K562 (cell line): ENCODE data around the gene CENPA. TPM values are rescaled to one million over a fixed set of nuclear protein-coding genes. Genes with fewer than 3 reads are reported as not detected.
A peak's percentile ranks its signal among the peaks of the same experiment; 100 is the strongest.

Source experiments
- ATAC-seq: fragments of 200-7000 bp; cut with Tn5 transposase; 3 replicates; pipeline ENCODE4 v1.9.1; 2020; ENCODE audit warnings: moderate library complexity
- BruUV-seq: library from RNA; stranded (reverse); fragments of 400-500 nt; replicated peaks from 2 replicates; lab custom pipeline; 2021; lab: Mats Ljungman, UMichigan
- CTCF ChIA-PET: fragments of 300-600 bp; formaldehyde crosslinking; extraction: SDS; loops from one replicate; lab custom pipeline; 2021; ENCODE audit warnings: low intra/inter-chr PET ratio; lab: Yijun Ruan, JAX
- POLR2A ChIA-PET: fragments of 300-600, 350-650 bp; sonication (Branson Sonifier 250); formaldehyde crosslinking; extraction: SDS; loops from one replicate; lab custom pipeline; 2021; ENCODE audit warnings: antibody characterized with exemption, inconsistent platforms; lab: Yijun Ruan, JAX
- DNase-seq, 4 experiments: peaks; one replicate each; pipeline versions ENCODE4 v3.0.0 to v3.0.0-alpha.2; 2011 to 2018; ENCODE audit warnings: low spot score in 3 of 4, mixed read lengths in 3 of 4; ENCODE audit errors: extremely low read depth in 1 of 4
- FAIRE-seq: peaks from 2 replicates; lab custom pipeline; 2011; peaks lifted over from hg19 to GRCh38; lab: Jason Lieb, UNC
- H2AFZ ChIP-seq: 2 replicates; pipeline ENCODE4 v1.6.0; 2011; ENCODE audit warnings: low read depth, low read length, control low read depth, inconsistent platforms
- H3K27ac ChIP-seq: fragments of 200-600 bp; 3 replicates; pipeline ENCODE4 v1.8.0; 2011; ENCODE audit warnings: low read depth, mild to moderate bottlenecking, control low read depth, inconsistent platforms, low read length, moderate library complexity, mixed read lengths; ENCODE audit errors: extremely low read depth
- H3K27me3 ChIP-seq, 2 experiments: fragments of 300-600 bp in 1 of 2; 2 replicates in 1 of 2; 3 replicates in 1 of 2; pipeline versions ENCODE4 v1.6.0 to v1.8.0; 2011; ENCODE audit warnings: inconsistent platforms in 2 of 2, low read length in 2 of 2, mild to moderate bottlenecking in 1 of 2, mixed read lengths in 1 of 2, moderate library complexity in 1 of 2; ENCODE audit not compliant: control insufficient read depth in 2 of 2, insufficient read depth in 2 of 2
- H3K36me3 ChIP-seq: fragments of 300-600 bp; 3 replicates; pipeline ENCODE4 v1.8.0; 2011; ENCODE audit warnings: mild to moderate bottlenecking, low read length, inconsistent platforms; ENCODE audit not compliant: control insufficient read depth, insufficient read depth
- H3K4me1 ChIP-seq, 2 experiments: fragments of 200-600 bp in 1 of 2; replicated peaks in 1 of 2; 2 replicates in 1 of 2; 3 replicates in 1 of 2; pipeline versions ENCODE4 v1.5.1 to v1.8.0; 2011; ENCODE audit warnings: inconsistent platforms in 2 of 2, low read length in 2 of 2, mild to moderate bottlenecking in 1 of 2, mixed read lengths in 1 of 2, moderate library complexity in 1 of 2; ENCODE audit not compliant: control insufficient read depth in 2 of 2, insufficient read depth in 2 of 2
- H3K4me2 ChIP-seq: 2 replicates; pipeline ENCODE4 v1.6.1; 2011; ENCODE audit warnings: low read length, control low read depth, inconsistent platforms, mixed read lengths; ENCODE audit not compliant: insufficient read depth
- H3K4me3 ChIP-seq: fragments of 200-600 bp; sonication (generic), shearing (Covaris generic); 2 replicates; pipeline ENCODE4 v1.5.1; 2016; ENCODE audit warnings: control low read depth, inconsistent platforms
- H3K79me2 ChIP-seq: fragments of 200-600 bp; 3 replicates; pipeline ENCODE4 v1.8.0; 2011; ENCODE audit warnings: low read length, inconsistent platforms; ENCODE audit not compliant: control insufficient read depth, insufficient read depth
- H3K9ac ChIP-seq, 2 experiments: 2 replicates each; pipeline versions ENCODE4 v1.6.0 to v1.6.1; 2011; ENCODE audit warnings: low read depth in 2 of 2, low read length in 2 of 2, control low read depth in 1 of 2, inconsistent platforms in 1 of 2, mild to moderate bottlenecking in 1 of 2, mixed read lengths in 1 of 2; ENCODE audit not compliant: insufficient read depth in 1 of 2
- H3K9me1 ChIP-seq: one replicate; pipeline ENCODE4 v1.6.0; 2011; ENCODE audit warnings: inconsistent platforms, mild to moderate bottlenecking, low read length, moderate library complexity; ENCODE audit not compliant: control insufficient read depth, insufficient read depth
- H3K9me3 ChIP-seq: replicated peaks from 2 replicates; pipeline ENCODE4 v1.5.1; 2011; ENCODE audit warnings: low read depth, low read length, inconsistent platforms; ENCODE audit not compliant: control insufficient read depth, insufficient read depth
- H4K20me1 ChIP-seq: replicated peaks from 2 replicates; pipeline ENCODE4 v1.6.1; 2011; ENCODE audit warnings: low read length, inconsistent platforms, mixed read lengths; ENCODE audit not compliant: control insufficient read depth, insufficient read depth
- ATF1 ChIP-seq, 2 experiments: fragments of 450-650 bp in 1 of 2; IDR thresholded peaks; 2 replicates each; pipeline ENCODE4 v1.6.1; 2016; ENCODE audit warnings: missing compliant biosample characterization in 1 of 2, missing genetic modification characterization in 1 of 2
- CHD2 ChIP-seq: IDR thresholded peaks from 2 replicates; pipeline ENCODE4 v1.6.1; 2011; ENCODE audit warnings: low read depth, low read length
- POLR2G ChIP-seq: fragments of 200-400 bp; formaldehyde crosslinking; IDR thresholded peaks from 2 replicates; pipeline ENCODE4 v1.6.1; 2017; ENCODE audit warnings: low read depth, mild to moderate bottlenecking, antibody characterized with exemption, low read length, moderate library complexity
- ZNF121 ChIP-seq: sonication (generic); formaldehyde crosslinking; conservative IDR thresholded peaks from 2 replicates; pipeline ENCODE4 v1.8.0; 2022; ENCODE audit warnings: missing genetic modification reagents
- ZNF644 ChIP-seq: fragments of 200-800 bp; sonication (Bioruptor generic); IDR thresholded peaks from 2 replicates; pipeline ENCODE4 v1.6.1; 2016; ENCODE audit warnings: low read depth, missing genetic modification characterization, missing compliant biosample characterization
- WGBS: fragments of 100-300 bp; shearing (Covaris generic); methylation state at CpG from one replicate; pipeline ENCODE4 v1.1.6; 2016; ENCODE audit warnings: low coverage, mixed read lengths; ENCODE audit not compliant: insufficient coverage; ENCODE audit errors: missing lambda C conversion rate; 5-methylcytosine and 5-hydroxymethylcytosine counted together
- in situ Hi-C: fragments of 300-500 bp; cut with MboI; formaldehyde crosslinking; loops from 4 replicates; pipeline ENCODE4 v1.15.0; 2018; ENCODE audit warnings: inconsistent platforms, mixed read lengths
- intact Hi-C: fragments of 100-400 bp; cut with micrococcal nuclease; formaldehyde crosslinking; loops from 2 replicates; pipeline ENCODE4 v1.14.2; 2022
- polyA plus RNA-seq, 8 experiments: library from polyadenylated mRNA; depleted of rRNA in 4 of 8; stranded (reverse) in 5 of 8; unstranded in 3 of 8; fragments of >200 nt; fragmentation: Nextera tagmentation in 2 of 8; fragmentation: Illumina TruSeq in 1 of 8; extraction: Ambion mirVana in 2 of 8; extraction: Trizol in 1 of 8; gene quantifications; 2 replicates each; pipeline versions ENCODE4 v1.2.1 to v1.2.3, GENCODE V29; 2011 to 2014; ENCODE audit warnings: inconsistent platforms in 1 of 8, missing spikeins in 1 of 8
- total RNA-seq, 7 experiments: library from RNA; depleted of rRNA in 6 of 7; stranded (reverse); fragments of >200 nt in 6 of 7; fragmentation: Illumina TruSeq in 2 of 7; extraction: Trizol in 2 of 7; gene quantifications; 2 replicates each; pipeline versions ENCODE4 v1.2.1 to v1.2.3, GENCODE V29; 2011 to 2021; ENCODE audit warnings: low replicate concordance in 1 of 7

CENPA gene
- total and polyA plus RNA-seq, 9 of the 15 experiments (the other 6 are each of a cell fraction or from before 2014, with no cell fraction given) = 11.3 to 61.7 (median 44.7) TPM

- no peak for TF ChIP-seq ZNF644
- no peak for TF ChIP-seq CHD2
- TF ChIP-seq ATF1 (CRISPR knock-in tag; IDR thresholded peaks at IDR 0.05) = no peak
- TF ChIP-seq ATF1 (tag; IDR thresholded peaks at IDR 0.05) = no peak
- TF ChIP-seq, all 486 proteins: peak for 5
Measured at GRCh38 chr2:26782876-26783704, 2.8 kb upstream of the CENPA start (continued).

DNA sequence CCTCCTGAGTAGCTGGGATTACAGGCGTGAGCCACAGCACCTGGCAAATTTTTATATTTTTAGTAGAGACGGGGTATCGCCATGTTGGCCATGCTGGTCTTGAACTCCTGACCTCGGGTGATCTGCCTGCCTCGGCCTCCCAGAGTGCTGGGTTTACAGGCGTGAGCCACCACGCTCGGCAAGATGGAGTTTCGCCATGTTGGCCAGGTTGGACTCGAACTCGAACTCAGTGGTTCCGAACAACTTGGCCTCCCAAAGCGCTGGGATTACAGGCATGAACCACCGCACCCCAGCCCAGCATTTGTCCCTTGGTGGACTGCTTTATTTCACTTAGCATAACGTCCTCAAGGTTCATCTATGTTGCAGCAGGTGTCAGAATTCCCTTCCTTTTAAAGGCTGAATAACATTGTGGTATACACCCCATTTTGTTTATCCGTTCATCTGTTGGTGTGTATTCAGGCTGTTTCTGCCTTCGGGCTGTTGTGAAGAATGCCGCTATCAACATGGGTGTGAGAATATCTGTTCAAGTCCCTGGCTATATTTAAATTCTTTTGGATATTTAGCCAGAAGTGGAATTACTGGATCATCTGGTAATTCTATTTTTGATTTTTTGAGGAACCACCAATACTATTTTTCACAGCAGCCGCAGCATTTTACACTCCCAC lies 1.2 kb upstream of the CENPA start:
- Histone ChIP-seq H3K79me2 (peaks cover 38% of the 10 kb centered on the region), H3K9me1 (no peaks in the 10 kb centered on the region), H3K4me3 (no peak overlapping the region), H3K4me2 (no peak overlapping the region), H3K4me1 (peaks cover 12 to 21% of the 10 kb centered on the region in 2 experiments; a peak in 4 of 5 replicates), H2AFZ (peak overlapping the region; percentile 93), H3K36me3 (peaks cover 39% of the 10 kb centered on the region), H3K27me3 (no peaks in the 10 kb centered on the region), H3K27ac (peak overlapping the region; percentile 76; the same call in 2 of the 3 replicates), H3K9ac (peak overlapping the region in 1 of 2 experiments; percentile 64; a peak in 1 of 4 replicates), H4K20me1 (no peaks in the 10 kb centered on the region), H3K9me3 (no peaks in the 10 kb centered on the region)
- ATAC-seq (no peak), DNase-seq (no peak), FAIRE-seq (no peak)
- in situ Hi-C loops = no loop called here
- WGBS = 96% methylated on average over 19 of the region's 19 CpGs
- ChIA-PET POLR2A (no interaction called here), CTCF (no interaction called here)
- TF ChIP-seq POLR2G = peak; percentile 57
- TF ChIP-seq ZNF121 (CRISPR knock-in tag) = no peak
- intact Hi-C loops = no loop called here
- no TSS peak for BruUV-seq
